ENCODE data around the gene PDE12. TPM values are rescaled to one million over a fixed set of nuclear protein-coding genes. Genes with fewer than 3 reads are reported as not detected.

PDE12 gene
- total RNA-seq, 4 donors from 2014 or later: 10.5 to 20.1 (median 16.9) TPM

- Histone ChIP-seq H3K27me3 (peaks cover 0 to 8% of the 10 kb centered on the region in 2 donors), H3K9me3 (no peaks in the 10 kb centered on the region), H3K4me1 (peaks cover 0 to 23% (median 0%) of the 10 kb centered on the region in 4 donors), H3K36me3 (peaks cover 0 to under 1% (median 0%) of the 10 kb centered on the region in 3 donors), H3K27ac (no peak within 1 kb of the TSS), H3K4me3 (peak within 1 kb of the TSS in 2 of 4 donors; percentile 6 to 16)
- no peak for DNase-seq (ENCODE audit: low spot score in 2 of 2)
- TF ChIP-seq EP300 (IDR thresholded peaks at IDR 0.05): no peak
- no peak for TF ChIP-seq POLR2A (IDR thresholded peaks at IDR 0.05)
- TF ChIP-seq, protein P1, sequence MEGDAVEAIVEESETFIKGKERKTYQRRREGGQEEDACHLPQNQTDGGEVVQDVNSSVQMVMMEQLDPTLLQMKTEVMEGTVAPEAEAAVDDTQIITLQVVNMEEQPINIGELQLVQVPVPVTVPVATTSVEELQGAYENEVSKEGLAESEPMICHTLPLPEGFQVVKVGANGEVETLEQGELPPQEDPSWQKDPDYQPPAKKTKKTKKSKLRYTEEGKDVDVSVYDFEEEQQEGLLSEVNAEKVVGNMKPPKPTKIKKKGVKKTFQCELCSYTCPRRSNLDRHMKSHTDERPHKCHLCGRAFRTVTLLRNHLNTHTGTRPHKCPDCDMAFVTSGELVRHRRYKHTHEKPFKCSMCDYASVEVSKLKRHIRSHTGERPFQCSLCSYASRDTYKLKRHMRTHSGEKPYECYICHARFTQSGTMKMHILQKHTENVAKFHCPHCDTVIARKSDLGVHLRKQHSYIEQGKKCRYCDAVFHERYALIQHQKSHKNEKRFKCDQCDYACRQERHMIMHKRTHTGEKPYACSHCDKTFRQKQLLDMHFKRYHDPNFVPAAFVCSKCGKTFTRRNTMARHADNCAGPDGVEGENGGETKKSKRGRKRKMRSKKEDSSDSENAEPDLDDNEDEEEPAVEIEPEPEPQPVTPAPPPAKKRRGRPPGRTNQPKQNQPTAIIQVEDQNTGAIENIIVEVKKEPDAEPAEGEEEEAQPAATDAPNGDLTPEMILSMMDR (IDR thresholded peaks at IDR 0.05): no peak
- WGBS, 2 donors: 9 to 11% methylated on average over 20 of the region's 20 CpGs
These were observed 11.6 kb upstream of the PDE12 start, which contains the start of gene DNAH12 for GRCh38 chr3:57544181-57545125. Gene DNAH12 (minus strand): TSS chr3:57544344. CDS start chr3:57542870, 1,474 bp downstream.

DNA sequence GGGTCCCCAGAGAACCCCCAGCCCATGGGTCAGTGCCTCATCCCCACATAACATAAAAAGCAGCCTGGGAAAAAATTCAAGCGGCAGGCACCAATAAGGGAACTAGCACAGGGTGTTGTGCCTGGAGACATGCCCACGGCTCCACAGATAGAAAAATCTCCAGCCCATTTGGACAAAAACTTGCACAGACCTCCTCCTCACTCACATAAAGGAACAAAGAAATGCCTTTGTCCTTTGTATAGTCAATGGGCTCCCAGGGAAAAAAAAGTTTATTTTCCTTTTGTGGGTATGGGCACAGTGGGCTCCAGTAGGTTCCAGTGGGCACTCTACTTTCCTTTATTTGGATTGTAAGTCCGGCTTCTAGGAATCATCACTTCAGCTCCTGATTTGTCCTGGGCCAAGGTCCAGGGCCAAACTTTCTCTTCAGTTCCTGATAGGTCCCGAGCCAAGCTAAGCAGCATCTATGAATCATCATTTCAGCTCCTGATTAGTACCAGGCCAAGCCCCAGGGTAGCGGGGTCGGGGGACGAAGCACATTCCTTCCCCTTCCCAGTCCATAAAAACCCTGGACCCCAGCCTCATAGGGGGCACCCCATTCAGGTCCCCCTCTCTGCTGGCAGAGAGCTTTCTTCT, 10.3 kb upstream of the PDE12 start:
- Histone ChIP-seq H3K27ac (peak overlapping the region in 2 of 4 donors; percentile 33 to 40), H3K4me3 (peak overlapping the region in 1 of 4 donors; percentile 11)
- WGBS, 2 donors: 29 to 42% methylated on average over 7 of the region's 7 CpGs

GRCh38 chr3:57546616-57547015, 9.5 kb upstream of the PDE12 start:
- H3K36me3 ChIP-seq: peaks cover 0 to 4% (median 0%) of the 10 kb centered on the region in 3 donors
- H3K27ac ChIP-seq: no peak overlapping the region
- peaks cover 0 to 23% (median 0%) of the 10 kb centered on the region in 4 donors for H3K4me1 ChIP-seq
- WGBS, 2 donors: 93% methylated on average over 1 of the region's 1 CpG
- H3K4me3 ChIP-seq: no peak overlapping the region
- H3K9me3 ChIP-seq: no peaks in the 10 kb centered on the region
- TF ChIP-seq POLR2A (IDR thresholded peaks at IDR 0.05) (no peak), EP300 (IDR thresholded peaks at IDR 0.05) (no peak)
- TF ChIP-seq, protein P1 (IDR thresholded peaks at IDR 0.05): no peak
- H3K27me3 ChIP-seq: peaks cover 0 to 8% of the 10 kb centered on the region in 2 donors
- DNase-seq (ENCODE audit: low spot score in 2 of 2): no peak

More for the DNA sequence above, 10.3 kb upstream of the PDE12 start:
- H3K27me3 ChIP-seq: peaks cover 0 to 8% of the 10 kb centered on the region in 2 donors
- DNase-seq (ENCODE audit: low spot score in 2 of 2): no peak
- peaks cover 0 to 23% (median 0%) of the 10 kb centered on the region in 4 donors for H3K4me1 ChIP-seq
- peaks cover 0 to 4% (median 0%) of the 10 kb centered on the region in 3 donors for H3K36me3 ChIP-seq
- no peaks in the 10 kb centered on the region for H3K9me3 ChIP-seq
- no peak for TF ChIP-seq POLR2A (IDR thresholded peaks at IDR 0.05)
- no peak for TF ChIP-seq EP300 (IDR thresholded peaks at IDR 0.05)
- TF ChIP-seq, protein P1 (IDR thresholded peaks at IDR 0.05): no peak

GRCh38 chr3:57555306-57555705, 768 bp upstream of the PDE12 start:
- Histone ChIP-seq H3K27ac (peak overlapping the region; percentile 66 to 94 (median 83)), H3K36me3 (peaks cover 0 to 20% (median 0%) of the 10 kb centered on the region in 3 donors), H3K27me3 (no peaks in the 10 kb centered on the region), H3K4me3 (peak overlapping the region; percentile 75 to 99 (median 88)), H3K4me1 (peaks cover 0 to 41% (median 17%) of the 10 kb centered on the region in 4 donors), H3K9me3 (no peaks in the 10 kb centered on the region)
- TF ChIP-seq, protein P1 (IDR thresholded peaks at IDR 0.05): no peak
- no peak for TF ChIP-seq EP300 (IDR thresholded peaks at IDR 0.05)
- TF ChIP-seq POLR2A (IDR thresholded peaks at IDR 0.05): no peak
- no peak for DNase-seq (ENCODE audit: low spot score in 2 of 2)
- 35 to 38% methylated on average over 8 of the region's 8 CpGs for WGBS, 2 donors
